Stimulated activated CD8-positive, alpha-beta memory T cell treated with anti-CD3 and anti-CD28 coated beads, Interleukin-15, amount 100 ng/mL, for 24 hours (primary cell): ENCODE results near the gene PARD3B.

Experiments
- DNase-seq: peaks from one replicate; pipeline ENCODE4 v3.0.0-alpha.2; 2020; ENCODE audit warnings: low read depth

PARD3B gene, protein sequence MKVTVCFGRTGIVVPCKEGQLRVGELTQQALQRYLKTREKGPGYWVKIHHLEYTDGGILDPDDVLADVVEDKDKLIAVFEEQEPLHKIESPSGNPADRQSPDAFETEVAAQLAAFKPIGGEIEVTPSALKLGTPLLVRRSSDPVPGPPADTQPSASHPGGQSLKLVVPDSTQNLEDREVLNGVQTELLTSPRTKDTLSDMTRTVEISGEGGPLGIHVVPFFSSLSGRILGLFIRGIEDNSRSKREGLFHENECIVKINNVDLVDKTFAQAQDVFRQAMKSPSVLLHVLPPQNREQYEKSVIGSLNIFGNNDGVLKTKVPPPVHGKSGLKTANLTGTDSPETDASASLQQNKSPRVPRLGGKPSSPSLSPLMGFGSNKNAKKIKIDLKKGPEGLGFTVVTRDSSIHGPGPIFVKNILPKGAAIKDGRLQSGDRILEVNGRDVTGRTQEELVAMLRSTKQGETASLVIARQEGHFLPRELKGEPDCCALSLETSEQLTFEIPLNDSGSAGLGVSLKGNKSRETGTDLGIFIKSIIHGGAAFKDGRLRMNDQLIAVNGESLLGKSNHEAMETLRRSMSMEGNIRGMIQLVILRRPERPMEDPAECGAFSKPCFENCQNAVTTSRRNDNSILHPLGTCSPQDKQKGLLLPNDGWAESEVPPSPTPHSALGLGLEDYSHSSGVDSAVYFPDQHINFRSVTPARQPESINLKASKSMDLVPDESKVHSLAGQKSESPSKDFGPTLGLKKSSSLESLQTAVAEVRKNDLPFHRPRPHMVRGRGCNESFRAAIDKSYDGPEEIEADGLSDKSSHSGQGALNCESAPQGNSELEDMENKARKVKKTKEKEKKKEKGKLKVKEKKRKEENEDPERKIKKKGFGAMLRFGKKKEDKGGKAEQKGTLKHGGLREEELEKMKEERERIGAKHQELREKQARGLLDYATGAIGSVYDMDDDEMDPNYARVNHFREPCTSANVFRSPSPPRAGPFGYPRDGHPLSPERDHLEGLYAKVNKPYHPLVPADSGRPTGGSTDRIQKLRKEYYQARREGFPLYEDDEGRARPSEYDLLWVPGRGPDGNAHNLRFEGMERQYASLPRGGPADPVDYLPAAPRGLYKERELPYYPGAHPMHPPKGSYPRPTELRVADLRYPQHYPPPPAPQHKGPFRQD (N-terminal part only)

GRCh38 chr2:204544961-204545860 lies at the start of gene PARD3B:
TSS of gene PARD3B (plus strand) at chr2:204545475. CDS start at chr2:204546000, 525 bp downstream.
- DNase-seq: no peak

GRCh38 chr2:204496779-204497178 lies 48.5 kb upstream of the PARD3B start:
- DNase-seq: no peak

DNA sequence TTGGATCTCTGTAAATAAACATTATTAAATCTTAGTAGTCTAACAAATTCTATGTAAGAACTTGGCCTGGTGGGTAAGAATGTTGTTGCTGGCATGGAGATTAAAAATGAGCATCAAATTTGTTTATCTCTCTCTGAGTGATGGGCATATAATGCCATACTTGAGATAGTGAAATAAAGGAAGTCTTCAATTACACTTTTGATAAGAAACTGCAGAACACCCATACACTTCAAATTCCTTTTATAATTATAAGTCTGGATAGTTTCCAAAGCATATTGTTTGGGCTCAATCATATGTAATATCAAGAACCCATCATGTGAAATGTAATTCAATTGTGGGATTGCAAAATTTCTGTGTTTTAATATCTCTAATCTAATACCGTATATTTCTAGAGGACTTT lies 47.4 kb upstream of the PARD3B start:
- DNase-seq: no peak

- DNase-seq: no peak
Measured at GRCh38 chr2:204498291-204498690, 47.0 kb upstream of the PARD3B start.

GRCh38 chr2:204503869-204504268 lies 41.4 kb upstream of the PARD3B start:
- DNase-seq: no peak

GRCh38 chr2:204504594-204504993 lies 40.7 kb upstream of the PARD3B start:
- no peak for DNase-seq

DNA sequence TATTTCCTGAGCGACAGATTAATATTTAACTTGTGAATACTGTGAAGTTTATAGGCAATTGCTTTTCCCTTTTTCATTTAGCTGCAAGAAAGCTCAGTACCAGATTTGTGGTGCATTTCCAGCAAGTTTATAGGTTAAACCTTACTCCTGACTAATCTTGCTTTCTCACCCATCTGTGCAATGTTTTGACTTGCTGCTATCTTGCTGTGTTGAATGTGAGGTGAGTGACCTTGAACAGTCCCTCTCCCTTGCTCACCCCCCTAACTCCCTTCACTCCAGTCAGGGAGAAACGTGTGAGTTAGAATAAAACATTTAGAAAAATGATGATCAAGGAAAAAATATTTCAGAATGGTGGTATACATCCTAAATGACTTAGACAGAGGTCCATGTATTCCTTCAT lies 39.8 kb upstream of the PARD3B start:
- DNase-seq: no peak

- no peak for DNase-seq
Measured at GRCh38 chr2:204505946-204506345, 39.3 kb upstream of the PARD3B start.

DNA sequence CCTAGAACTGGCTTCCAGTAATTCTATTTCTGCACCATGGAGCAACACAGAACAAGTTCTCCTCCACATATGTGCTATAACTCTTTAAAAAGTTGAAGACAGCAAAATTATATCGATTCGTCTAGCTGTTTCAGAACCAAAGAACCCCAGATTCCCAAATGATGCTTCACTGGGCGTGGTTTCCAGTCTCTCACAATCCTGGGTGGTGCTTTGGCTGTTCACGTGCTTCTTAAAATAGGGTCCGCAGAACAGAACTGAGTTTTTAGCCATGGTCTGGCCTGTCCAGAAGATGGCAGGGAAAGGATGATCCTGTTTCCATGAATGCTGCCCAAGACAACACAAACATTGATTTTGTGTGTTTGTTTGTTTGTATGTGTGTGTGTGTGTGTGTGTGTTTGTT lies 37.6 kb upstream of the PARD3B start:
- DNase-seq: no peak

- DNase-seq: no peak
Measured at GRCh38 chr2:204510709-204511420, 34.4 kb upstream of the PARD3B start.

DNA sequence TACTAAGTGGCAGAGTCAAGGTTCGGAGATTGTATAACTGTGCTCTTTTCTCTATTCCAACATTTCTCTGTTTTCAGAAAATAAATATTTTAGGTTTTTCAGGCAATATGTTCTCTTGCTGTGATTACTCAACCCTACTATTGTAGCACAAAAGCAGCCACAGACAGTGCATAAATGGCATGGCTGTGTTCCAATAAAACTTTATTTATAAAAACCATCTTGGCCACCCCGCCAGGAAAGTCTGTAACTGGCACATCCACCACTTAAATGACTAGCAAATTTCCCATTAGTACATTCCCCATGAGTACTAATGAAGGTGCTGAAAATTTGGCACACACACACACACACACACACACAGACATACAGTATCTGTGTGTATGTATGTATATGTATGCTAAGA lies 30.8 kb upstream of the PARD3B start:
- DNase-seq: no peak

DNA sequence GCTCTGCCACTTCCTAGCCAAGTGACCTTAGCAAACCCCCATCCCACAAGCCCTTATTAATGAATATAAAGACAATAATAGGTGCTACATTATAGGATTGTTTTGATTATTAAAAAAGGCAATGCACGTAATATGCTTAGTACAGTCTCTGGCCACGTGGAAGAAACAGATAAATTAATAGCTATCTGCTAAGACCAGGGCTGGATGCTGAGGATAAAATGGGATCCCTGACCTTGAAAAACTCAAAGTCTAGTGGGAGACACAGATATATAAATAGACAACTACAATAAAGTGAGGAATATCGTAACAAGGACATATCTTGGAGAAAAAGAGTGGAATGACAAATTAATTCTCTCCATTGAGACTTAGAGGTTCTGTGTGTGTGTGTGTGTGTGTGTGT lies 29.9 kb upstream of the PARD3B start:
- no peak for DNase-seq

- DNase-seq: no peak
Measured at GRCh38 chr2:204517154-204517553, 28.1 kb upstream of the PARD3B start.

GRCh38 chr2:204529795-204530463 lies 15.3 kb upstream of the PARD3B start:
- no peak for DNase-seq

DNA sequence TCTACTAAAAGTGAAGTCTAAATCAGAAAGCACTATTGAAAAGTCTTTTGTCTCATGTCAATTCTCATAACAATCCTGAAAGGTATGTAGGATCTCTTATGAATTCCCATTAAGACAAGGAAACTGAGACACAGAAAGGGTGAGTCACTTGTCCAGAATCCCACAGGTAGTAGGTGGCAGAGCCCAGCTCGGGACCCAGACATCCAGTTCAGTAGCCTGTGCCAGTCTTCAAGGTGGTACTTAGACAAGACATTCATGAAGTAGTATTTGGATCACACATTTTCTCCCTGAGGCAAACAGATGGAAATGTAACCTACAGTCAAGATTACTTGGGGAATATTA lies 14.8 kb upstream of the PARD3B start:
- DNase-seq: no peak

DNA sequence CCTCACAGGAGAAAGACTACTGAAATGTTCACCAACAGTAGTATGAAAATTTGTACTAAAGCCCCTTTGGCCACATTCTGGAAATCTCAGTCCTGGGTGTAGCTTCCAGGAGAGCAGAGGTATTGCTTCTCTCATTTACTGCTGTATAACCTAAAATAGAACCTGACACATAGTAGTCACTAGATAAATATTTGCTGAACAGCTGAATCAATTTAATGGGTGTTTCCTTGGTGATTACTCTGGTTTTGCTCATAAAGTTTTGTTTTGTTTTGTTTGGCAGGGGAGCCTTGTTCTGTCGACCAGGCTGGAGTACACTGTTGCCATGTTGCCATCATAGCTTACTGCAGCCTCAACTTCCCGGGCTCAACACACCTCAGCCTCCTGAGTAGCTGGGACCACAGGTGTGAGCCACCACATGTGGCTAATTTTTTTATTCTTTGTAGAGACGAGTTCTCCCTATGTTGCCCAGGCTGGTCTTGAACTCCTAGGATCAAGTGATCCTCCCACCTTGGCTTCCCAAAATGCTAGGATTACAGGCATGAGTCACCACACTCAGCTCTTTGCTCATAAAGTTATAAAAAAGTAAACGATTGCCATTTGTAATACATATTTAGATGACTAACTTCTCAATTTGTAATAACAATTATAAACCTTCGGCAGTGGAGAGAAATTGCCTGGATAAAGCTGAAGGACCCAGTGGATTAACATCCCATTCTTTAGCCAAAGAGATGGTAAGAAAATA lies 11.5 kb upstream of the PARD3B start:
- DNase-seq: no peak

GRCh38 chr2:204535356-204535755 lies 9.9 kb upstream of the PARD3B start:
- no peak for DNase-seq

DNA sequence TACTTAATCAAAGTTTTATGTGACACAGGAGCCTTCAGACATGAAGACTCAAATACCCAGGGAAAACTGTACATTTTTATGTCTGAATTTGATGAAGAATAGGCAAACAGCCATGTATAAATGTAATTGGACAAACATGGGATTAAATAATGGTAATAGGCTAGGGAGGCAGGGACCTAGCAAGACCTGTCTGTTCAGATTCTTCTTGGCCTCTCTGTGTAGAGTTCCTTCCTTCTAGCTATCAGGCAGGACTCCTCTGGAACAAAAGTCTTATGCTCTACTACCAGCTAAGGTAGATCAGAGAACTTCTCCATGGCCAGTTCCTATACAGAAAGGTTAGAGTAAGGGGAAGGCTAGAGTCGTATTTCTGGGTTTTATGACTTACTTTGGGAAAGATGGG lies 9.5 kb upstream of the PARD3B start:
- no peak for DNase-seq

- no peak for DNase-seq
Measured at GRCh38 chr2:204538182-204539018, 6.9 kb upstream of the PARD3B start.
